ENCODE data around the gene ASAP2.
"Not testable (repeated sequence)": the region's sequence is repeated elsewhere in the genome, so short reads cannot be mapped to it uniquely, and the experiment has no call there.

ASAP2 gene

DNA sequence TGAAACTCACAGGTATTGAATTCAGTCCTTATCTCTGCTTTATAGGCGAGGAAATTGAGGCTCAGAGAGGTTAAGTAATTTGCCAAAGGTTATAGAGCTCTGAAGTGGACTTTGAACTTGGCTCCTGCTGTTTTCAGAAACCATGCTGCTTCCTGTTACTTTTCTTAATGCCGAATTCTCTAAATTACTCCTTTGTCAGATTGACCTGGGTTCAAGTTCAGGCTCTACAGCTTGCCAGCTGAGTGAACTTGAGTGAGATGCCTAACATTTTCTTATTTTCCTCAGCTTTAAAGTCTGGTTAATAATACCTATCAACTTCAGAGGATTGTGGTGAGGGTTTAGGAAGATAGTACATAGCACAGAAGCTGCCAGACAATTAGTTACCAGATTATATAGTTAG is 3.4 kb downstream of the ASAP2 start:
- DNase-seq (ENCODE audit: low read depth in 2 of 2, low spot score in 1 of 2) = no peak

DNA sequence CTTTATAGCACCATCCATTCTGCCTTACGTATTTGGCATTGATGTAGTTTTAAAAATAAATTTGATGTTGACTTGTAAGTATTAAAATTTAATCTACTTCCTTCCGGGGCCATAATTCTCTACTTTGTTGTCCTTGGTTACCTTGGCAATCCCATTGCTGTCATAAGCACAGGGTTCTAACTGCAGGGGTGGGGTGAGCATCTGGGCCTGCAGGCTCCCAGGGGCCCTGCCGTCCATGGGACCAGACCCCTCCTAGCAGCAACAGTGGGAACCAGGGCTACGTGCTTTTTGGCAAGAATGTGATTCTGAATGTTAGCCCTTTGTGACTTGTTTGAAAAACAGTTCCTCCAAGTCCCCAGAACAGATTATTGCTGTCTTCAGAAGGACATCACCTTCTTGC is 4.9 kb downstream of the ASAP2 start:
- DNase-seq (ENCODE audit: low read depth in 2 of 2, low spot score in 1 of 2) = no peak

DNA sequence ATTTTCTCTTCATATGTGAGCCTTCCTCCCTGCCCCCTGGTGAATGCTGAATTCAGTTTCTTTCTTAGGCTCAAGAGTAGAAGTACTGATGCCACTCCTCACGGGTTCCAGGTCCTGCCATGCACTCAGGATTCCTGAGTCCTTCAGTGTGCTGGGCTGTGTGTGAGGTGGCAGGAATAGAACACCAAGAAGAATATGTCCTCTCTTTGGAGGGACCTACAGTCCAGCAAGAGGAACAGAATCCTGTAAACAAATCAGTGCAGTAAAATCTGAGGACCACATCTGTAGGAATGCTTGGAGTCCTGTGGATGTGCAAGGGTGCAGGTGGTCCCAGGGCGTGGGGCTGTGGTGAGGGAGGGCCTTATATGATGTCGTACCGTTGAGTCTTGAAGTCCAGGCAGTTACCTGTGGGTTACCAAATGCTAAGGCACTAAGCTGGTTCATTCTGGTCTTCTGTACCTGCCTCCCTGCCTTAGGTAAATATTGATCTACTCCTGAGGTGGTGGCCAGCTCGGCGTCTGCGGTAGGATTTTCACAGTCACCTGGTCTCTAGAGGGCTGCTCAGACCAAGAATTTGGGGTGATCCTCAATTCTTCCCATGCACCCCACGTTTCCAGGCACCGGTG is 5.5 kb downstream of the ASAP2 start:
- DNase-seq (ENCODE audit: low read depth in 2 of 2, low spot score in 1 of 2) = no peak

DNA sequence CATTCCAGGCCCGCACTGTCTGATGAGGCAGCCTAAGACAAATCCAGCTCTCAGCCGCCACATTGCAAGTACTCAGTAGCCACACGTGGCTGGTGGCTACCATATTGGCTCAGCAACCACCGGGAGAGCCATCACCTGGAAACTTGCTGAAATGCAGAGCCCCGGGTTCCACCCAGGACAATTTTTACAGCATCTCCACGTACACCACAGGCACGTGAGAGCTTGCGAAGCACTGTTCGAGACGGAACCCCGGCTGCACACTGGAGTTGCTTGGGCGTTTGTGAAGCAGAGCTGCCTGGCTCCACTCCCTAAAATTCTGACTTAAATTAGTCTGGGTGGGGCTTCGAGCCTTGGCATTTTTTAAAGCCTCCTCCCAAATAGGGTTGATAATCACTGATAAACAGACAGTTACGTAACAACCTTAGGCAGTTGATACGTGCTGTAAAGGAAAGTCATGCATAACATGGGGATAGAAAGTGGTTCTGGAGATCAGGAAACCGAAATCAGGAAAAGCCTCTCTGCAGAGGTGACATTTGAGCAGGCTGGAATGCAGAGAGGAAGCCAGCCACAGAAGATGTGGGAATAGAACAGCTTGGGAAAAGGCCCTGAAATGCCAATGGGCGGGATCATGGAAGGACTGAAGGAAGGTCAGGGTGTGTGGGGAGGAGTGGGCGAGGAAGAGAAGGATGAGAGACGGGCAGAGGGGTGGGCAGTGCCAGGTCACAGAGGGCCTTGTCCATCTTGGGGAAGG is 6.2 kb downstream of the ASAP2 start:
- no peak for DNase-seq (ENCODE audit: low read depth in 2 of 2, low spot score in 1 of 2)

DNA sequence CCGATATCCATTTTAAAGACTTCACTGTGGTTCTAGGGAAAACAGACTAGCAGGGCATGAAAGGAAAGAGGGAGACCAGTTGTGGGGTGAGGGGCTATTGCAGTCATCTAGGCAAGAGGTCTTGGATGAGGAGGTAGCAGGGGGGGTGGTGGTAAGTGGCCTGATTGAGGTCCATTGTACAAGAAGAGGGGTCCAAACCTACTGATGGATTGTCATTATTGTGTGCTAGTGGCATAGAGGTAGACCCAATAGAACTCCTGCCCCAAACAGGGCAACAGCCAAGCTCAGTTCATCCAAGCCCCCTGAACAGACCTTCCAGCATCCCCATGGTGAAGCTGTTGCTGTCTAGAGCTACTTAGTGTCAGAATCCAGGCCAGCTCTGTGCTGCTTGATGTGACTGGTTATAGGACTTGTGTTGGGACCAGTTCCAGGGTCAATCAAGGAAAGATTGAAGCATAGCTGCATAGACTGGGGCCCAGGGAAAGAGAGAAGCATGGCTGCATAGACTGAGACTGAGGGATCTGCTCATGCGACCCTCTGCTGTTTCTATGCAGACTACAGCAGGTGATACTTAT is 7.0 kb downstream of the ASAP2 start:
- DNase-seq (ENCODE audit: low read depth in 2 of 2, low spot score in 1 of 2) = no peak

DNA sequence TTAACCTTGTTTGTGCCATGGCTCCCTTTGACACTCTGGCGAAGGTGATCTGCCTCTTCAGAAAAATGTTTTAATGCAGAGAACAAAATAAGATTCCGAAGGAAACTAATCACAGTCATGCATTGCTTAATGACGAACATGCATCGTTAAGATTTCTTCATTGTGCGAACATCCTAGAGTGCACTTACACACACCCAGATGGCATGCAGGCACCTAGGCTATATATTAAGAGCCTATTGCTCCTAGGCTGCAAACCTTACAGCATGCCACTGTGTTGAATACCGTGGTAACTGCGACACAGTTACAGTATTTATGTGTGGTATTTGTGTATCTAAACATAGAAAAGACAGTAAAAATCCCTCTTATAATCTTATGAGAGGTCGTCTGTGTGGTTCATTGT is 8.3 kb downstream of the ASAP2 start:
- DNase-seq (ENCODE audit: low read depth in 2 of 2, low spot score in 1 of 2) = no peak

DNA sequence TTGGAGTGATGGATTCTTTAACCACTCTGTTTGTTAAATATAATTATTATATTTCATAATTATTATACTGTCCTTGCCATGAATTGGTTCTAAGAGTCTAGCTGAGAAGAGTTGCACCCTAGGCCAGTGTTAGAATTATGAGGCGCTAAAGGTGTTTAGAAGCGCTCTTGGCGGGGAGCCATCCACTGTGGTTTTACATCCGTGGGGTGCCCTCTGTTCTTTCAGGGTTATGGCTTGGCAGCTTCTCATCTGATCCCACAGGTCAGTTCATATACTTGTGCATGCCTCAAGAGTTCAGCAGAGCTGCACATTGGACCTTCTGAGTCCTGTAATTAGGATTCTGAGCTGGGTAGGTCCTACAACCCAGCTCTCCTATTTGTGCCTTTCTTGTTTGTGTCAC is 9.1 kb downstream of the ASAP2 start:
- DNase-seq (ENCODE audit: low read depth in 2 of 2, low spot score in 1 of 2) = no peak

DNA sequence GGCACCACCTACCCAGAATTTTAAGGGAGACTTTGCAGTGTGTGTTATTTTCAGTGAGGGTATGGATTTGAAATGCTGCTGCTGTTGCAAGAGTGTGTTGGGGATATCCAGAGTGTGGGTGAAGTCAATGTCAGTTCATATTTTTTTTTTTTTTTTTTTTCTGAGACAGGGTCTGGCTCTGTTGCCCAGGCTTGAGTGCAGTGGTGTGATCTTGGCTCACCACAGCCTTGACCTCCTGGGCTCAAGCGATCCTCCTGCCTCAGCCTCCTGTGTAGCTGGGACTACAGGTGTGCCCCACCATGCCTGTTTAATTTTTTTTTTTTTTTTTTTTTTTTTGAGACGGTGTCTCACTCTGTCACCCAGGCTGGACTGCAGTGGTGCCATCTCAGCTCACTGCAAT is 9.5 kb downstream of the ASAP2 start:
- DNase-seq (ENCODE audit: low read depth in 2 of 2, low spot score in 1 of 2) = not testable (repeated sequence)

DNA sequence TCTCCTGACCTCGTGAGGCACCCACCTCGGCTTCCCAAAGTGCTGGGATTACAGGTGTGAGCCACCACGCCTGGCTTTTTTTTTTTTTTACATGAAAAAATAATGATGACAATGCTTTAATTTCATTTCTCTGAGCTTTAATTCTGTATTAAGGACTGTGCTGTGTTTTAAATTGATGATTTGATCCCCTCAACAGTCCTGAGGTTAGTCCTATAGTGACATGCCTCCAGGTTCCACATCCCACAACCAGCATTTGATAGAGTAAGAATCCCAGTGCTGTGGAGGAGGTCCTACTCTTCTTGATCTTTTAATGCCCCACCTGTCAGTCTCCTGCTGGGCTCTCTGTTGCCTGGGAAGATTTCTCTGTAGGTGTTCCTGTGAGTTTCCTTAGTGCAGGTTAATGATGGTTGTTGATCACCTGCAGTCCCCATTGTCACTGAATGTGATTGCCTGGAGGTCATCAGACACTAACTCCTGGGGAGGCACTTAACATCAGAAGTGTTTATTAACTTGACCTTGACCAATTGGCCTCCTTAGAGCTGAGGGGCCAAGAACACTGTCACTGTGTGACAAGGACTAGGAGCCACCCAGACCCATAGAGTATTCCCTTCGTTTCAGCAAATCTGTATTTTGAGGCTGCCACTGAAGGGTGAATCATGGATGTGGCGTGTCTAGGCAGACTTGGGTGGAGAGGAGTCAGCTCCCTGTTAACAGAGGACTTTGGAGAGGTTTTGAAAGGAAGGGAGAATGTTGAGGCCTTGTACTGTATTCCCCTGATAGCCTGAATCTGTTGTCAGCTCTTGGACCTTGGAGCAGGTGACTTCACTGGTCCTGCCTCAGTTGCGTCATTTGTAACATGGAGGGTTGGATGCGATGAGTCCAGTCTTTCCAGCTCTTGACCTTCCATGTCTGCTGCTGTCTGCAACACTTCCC is 11.5 kb downstream of the ASAP2 start:
- DNase-seq (ENCODE audit: low read depth in 2 of 2, low spot score in 1 of 2) = no peak

DNA sequence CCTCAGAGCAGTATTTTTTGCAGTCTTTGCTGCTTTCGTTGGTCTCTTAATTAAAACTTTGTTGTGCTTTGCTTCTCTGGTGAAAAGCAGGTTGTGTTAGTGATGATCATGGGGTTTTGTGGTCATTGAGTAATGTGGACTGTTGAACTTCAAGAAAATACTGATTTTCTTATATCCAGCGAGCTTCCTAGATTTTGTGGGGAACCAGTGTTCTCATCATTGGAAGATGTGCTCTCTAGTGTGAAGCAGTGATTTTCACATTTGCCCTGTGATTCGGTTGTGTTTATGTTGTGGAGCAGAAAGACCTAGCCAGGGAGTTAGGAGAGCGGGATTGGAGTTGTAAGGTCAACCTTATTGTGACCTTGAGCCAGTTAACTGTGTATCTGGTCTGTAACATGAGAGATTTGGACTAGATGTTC is 12.4 kb downstream of the ASAP2 start:
- DNase-seq (ENCODE audit: low read depth in 2 of 2, low spot score in 1 of 2) = no peak

DNA sequence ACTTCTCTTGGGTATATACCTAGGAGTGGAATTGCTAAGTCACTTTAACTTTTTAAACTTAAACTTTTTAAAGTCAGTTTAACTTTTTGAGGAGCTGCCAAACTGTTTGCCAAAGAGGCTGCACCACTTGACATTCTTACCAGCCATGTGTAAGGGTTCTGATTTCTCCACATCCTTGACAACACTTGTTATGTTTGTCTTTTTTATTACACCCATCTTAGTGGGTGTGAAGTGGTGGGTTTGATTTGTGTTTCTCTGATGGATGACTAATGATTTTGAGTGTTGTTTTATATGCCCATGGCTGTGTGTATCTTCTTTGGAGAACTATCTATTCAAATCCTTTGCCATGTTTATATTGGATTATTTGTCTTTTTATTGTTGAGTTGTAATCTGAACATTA is 13.6 kb downstream of the ASAP2 start:
- no peak for DNase-seq (ENCODE audit: low read depth in 2 of 2, low spot score in 1 of 2)

DNA sequence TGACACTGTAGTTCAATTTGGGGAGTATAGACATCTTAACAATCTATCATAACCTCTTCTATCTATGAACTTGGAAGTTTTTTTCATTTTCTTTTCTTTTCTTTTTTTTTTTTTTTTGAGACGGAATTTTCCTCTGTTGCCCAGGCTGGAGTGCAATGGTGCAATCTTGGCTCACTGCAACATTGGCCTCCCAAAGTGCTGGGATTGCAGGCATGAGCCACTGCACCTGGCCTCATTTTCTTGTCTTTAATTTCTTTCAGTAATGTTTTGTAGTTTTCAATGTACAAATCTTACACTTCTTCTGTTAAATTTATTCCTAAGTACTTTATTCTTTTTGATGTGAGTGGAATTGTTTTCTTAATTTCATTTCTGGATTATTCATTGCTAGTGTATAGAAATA is 14.6 kb downstream of the ASAP2 start:
- DNase-seq (ENCODE audit: low read depth in 2 of 2, low spot score in 1 of 2) = no peak

DNA sequence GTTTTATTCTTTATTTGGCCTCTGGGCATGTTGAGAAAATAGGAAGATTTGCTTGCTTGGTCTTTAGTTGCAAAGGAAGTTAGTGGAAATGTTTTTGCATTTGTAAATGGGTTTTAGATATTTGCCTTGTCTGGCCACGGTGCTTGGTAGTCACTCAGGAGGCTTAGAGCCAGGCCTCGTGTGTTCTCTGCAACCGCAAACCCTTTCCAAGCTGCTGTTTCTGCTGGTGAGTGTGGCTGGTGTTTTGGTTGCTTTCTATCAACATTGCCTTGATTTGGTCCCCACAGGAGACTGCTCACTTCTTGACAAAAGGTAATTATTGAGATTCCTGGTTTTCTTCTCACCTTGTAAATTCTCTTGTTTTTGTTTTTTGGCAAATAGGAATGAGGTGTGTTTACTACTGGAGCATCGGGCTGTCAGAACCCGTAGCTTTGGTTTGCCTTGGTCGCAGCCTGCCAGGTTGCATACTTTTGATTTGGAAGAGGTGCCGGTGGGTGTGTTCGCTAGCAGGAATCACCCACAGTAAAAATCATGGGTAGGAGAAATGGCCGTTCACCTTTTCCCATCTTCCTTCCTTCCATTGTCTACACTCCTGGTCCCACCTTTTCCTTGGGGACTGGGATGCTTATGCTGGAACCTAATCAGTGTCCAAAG is 15.8 kb downstream of the ASAP2 start:
- DNase-seq (ENCODE audit: low read depth in 2 of 2, low spot score in 1 of 2) = no peak

DNA sequence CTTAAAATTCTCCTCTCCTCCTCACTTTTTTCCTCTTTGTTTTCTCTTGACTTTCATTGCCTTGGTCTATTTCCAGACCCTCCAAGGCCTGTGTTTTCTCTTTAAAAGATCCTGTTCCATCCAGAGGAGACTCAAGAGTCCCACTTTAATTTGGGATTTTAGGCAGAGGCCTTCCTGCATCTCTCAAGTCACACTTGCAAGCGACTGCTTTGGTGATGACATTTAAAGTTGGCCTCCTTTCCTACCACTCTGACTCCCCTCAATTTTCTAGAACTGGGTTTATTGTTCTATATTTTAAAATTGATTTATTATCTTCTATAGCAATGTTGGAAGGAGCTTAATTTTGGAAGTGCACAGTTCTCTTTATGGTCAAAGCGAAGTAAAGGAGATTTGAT is 16.3 kb downstream of the ASAP2 start:
- no peak for DNase-seq (ENCODE audit: low read depth in 2 of 2, low spot score in 1 of 2)

DNA sequence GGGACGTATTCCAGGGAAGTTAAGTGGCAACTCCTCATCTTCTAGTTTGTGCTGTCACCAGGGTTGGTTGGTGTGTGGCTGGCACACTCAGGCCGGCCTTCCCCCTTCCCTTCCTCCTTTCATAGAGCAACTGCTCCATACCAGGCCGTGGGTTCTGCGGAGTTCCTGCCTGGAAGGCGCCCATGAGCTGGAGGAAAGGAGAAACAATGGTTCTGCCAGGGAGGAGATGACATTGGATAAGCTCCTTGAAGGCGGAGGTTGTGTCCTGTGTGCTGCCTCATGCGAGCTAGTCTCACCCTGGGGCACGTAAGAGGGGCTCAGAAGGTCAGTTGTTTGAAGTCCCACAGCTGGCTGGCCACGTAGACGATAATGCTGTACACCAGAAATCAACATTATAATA is 19.2 kb downstream of the ASAP2 start:
- no peak for DNase-seq (ENCODE audit: low read depth in 2 of 2, low spot score in 1 of 2)

DNA sequence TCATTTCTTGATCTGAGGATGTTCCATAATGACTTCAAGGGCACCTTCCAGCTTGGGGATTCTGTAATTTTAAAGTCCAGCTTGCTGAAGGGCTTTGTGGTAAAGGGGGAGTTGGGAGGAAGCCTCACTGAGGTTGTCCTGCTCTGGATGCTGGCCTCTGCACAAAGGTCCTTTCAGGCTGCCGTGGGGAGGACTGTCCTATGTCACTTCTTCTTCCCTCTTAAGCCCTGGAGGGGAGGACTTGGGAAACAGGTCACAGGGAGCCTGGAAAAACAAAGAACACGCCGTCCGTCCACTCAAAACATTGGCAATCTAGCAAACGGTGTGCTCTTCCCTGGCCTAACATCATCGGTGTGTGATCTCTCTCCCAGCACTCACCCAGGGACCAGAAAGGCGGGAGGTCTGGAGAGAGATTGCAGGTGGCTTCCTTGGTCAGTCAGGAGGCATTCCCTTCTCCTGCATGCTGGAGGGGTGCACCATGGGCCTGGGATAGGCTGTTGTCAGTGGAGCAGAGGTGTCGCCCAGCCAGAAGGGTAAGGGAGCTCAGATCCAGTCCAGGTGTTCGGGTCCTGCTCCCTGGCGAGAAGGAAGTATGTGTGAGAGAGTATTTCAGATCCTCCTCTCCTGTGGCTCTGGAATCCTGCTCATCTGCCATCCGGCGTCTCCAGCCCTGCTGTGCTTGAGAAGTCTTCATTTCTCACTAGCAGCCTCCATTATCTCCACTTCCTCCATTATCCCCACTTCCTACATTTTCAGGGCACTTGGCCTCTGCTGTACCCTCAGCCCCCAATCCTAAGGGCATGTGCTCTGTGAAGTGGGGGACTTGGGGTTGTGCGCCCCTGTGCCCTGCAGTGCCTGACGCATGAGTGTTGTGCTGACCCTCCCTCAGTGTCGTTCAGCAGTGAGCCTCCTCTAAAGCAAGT is 20.1 kb downstream of the ASAP2 start:
- DNase-seq (ENCODE audit: low read depth in 2 of 2, low spot score in 1 of 2) = no peak

DNA sequence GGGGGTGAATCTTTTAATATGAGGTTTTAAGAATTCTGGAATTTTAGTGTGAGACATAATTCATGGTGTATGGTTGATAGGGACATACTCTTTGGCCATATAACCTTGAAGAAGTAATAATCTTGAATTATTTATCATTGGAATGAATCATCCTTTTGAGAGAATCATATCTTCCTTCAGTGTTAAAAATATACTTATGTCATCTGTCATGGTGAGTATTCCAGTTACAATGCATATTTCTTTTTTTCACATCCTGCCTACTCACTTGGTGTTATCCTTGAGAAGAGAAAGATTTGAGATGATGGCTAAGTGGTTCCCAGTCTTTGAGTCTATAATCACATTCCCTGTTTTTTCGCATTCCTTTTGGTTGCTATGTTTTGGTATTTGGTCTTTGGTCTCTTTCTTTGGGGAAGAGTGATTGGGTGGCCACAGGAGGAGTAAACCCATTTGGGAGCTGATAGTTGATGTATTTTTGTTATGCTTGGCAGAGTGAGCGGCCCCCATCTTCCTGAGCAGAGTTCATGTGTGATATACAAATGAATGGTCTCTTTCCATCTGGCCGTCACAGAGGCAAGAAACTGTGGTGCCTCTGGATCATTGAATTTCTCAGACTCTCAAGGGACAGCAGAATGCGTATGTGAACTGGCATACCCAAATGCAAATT is 21.6 kb downstream of the ASAP2 start:
- no peak for DNase-seq (ENCODE audit: low read depth in 2 of 2, low spot score in 1 of 2)

DNA sequence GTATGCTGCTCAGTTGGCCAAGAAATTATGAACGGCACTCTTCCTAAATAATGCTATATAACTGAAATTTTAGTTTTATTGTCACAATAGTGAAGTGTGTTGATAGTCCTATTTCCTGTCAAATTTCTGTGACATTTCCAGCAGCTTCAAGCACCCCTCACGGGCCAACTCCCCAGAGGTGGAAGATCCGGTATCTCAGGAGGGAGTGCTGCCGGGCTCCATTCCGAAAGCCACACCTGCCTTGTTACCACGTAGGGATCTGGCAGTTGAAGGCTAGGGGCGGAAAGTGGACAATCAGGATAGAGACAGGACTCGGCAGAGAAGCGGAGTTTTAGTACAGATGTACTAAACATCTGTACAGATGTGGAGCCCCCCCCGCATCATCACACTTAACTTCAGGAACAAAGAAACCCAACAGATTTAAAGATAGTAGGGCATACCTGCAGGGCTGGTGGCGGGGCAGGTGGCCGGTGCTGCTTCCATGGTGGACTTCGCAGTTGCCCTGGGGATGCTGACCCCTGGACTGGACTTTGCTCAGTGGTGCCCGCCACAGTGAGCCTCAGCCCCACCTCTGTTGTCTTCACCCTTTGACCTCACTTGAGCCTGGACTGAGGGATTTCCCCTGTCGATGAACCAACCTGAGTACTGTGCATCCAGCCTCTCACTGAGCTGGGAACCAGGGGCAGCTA is 22.3 kb downstream of the ASAP2 start:
- no peak for DNase-seq (ENCODE audit: low read depth in 2 of 2, low spot score in 1 of 2)

DNA sequence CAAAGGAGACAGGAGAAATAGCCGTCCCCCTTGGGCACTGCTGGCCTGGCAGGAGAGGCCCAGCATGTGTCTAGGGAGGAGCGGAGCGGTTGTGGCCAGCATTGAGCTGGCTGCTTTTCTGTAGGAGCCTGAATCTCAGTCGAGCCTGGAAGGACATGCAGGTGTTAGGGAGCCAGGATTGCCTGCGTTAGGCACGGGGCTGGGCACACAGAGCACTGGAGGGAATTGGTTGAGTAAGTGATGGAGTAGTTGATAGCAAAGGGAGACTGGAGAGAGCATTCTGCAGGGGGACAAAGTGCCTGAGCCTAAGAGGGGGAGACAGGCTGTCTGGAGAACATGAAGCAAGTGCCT is 22.8 kb downstream of the ASAP2 start:
- no peak for DNase-seq (ENCODE audit: low read depth in 2 of 2, low spot score in 1 of 2)
